ENCODE measurements around the gene LRRTM3. TPM values are rescaled to one million over a fixed set of nuclear protein-coding genes. Genes with fewer than 3 reads are reported as not detected.

Gene LRRTM3
- total RNA-seq, 3 donors from 2014 or later: not detected

DNA sequence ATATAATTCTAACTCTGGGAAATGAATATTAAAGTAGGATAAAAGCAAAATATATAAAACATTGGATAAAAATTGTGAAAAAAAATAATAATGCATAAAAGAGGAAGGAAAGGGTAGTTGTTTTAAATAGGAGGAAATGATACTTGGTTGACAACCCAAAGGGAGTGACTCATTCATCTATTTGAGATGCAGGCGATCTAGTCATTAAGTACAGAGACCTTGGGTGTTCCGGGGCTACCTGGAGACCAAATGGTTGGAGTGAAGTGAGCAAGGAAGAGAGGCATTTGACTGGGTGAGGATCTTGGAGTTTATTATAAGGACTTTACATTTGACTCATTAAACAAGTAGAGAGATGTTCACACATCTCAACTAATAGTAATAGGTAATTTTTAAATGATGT, 111.0 kb downstream of the LRRTM3 start:
- Histone ChIP-seq H3K4me3 (no peak overlapping the region), H3K4me1 (no peaks in the 10 kb centered on the region), H3K36me3 (no peaks in the 10 kb centered on the region), H3K9me3 (no peaks in the 10 kb centered on the region), H3K27ac (no peak overlapping the region), H3K27me3 (no peaks in the 10 kb centered on the region)
- TF ChIP-seq POLR2A (IDR thresholded peaks at IDR 0.05): no peak
- no peak for TF ChIP-seq POLR2AphosphoS5 (IDR thresholded peaks at IDR 0.05)
- TF ChIP-seq, protein P1, sequence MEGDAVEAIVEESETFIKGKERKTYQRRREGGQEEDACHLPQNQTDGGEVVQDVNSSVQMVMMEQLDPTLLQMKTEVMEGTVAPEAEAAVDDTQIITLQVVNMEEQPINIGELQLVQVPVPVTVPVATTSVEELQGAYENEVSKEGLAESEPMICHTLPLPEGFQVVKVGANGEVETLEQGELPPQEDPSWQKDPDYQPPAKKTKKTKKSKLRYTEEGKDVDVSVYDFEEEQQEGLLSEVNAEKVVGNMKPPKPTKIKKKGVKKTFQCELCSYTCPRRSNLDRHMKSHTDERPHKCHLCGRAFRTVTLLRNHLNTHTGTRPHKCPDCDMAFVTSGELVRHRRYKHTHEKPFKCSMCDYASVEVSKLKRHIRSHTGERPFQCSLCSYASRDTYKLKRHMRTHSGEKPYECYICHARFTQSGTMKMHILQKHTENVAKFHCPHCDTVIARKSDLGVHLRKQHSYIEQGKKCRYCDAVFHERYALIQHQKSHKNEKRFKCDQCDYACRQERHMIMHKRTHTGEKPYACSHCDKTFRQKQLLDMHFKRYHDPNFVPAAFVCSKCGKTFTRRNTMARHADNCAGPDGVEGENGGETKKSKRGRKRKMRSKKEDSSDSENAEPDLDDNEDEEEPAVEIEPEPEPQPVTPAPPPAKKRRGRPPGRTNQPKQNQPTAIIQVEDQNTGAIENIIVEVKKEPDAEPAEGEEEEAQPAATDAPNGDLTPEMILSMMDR (IDR thresholded peaks at IDR 0.05): no peak
- intact Hi-C loops (cut with DNase I; ENCODE audit: low total_unique reads): no loop called here
- no peak for DNase-seq (ENCODE audit: low spot score in 2 of 2)

DNA sequence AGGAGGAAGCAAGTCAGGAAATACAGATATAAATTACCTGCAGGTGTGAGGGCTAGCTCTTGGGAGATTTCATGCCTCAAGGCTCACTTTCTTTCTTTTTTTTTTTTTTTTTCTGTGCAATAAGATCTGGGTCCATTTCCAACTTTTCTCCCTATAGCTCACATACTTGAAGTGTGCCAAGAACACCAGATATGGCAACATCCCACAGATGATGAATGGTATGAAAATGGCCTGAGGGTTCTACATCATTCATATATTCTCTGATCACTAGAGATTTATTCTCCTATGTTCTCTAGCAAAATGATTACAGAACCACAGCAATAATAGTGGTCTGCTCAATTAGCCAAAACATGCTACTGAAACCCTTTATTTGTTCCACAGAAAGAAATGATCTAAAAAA, 117.2 kb downstream of the LRRTM3 start:
- Histone ChIP-seq H3K36me3 (no peaks in the 10 kb centered on the region), H3K4me3 (no peak overlapping the region), H3K9me3 (no peaks in the 10 kb centered on the region), H3K27ac (no peak overlapping the region), H3K4me1 (no peaks in the 10 kb centered on the region), H3K27me3 (no peaks in the 10 kb centered on the region)
- DNase-seq (ENCODE audit: low spot score in 2 of 2): no peak
- TF ChIP-seq POLR2A (IDR thresholded peaks at IDR 0.05) (no peak), POLR2AphosphoS5 (IDR thresholded peaks at IDR 0.05) (no peak)
- TF ChIP-seq, protein P1 (IDR thresholded peaks at IDR 0.05): no peak
- intact Hi-C loops (cut with DNase I; ENCODE audit: low total_unique reads): no loop called here

DNA sequence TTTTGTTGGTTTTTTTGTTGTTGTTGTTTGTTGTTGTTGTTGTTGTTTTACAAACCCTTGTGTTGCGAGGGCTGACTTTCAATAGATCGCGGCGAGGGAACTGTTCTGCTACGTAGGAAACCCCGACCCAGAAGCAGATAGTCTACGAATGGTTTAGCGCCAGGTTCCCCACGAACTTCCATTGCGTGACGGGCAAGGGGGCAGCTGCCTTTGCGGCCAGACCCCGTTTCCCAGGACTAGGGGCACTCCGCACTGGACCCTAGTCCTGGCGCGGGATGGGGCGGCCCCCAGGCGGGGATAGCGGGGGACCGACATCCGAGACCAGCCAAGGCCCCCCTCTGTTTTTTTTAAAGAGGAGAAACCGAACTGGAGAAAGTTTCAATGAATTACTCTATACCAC, 119.6 kb downstream of the LRRTM3 start:
- Histone ChIP-seq H3K4me3 (no peak overlapping the region), H3K36me3 (no peaks in the 10 kb centered on the region), H3K27me3 (no peaks in the 10 kb centered on the region), H3K9me3 (no peaks in the 10 kb centered on the region), H3K27ac (no peak overlapping the region), H3K4me1 (no peaks in the 10 kb centered on the region)
- no peak for DNase-seq (ENCODE audit: low spot score in 2 of 2)
- intact Hi-C loops (cut with DNase I; ENCODE audit: low total_unique reads): no loop called here
- TF ChIP-seq, protein P1 (IDR thresholded peaks at IDR 0.05): no peak
- TF ChIP-seq POLR2AphosphoS5 (IDR thresholded peaks at IDR 0.05) (no peak), POLR2A (IDR thresholded peaks at IDR 0.05) (no peak)

DNA sequence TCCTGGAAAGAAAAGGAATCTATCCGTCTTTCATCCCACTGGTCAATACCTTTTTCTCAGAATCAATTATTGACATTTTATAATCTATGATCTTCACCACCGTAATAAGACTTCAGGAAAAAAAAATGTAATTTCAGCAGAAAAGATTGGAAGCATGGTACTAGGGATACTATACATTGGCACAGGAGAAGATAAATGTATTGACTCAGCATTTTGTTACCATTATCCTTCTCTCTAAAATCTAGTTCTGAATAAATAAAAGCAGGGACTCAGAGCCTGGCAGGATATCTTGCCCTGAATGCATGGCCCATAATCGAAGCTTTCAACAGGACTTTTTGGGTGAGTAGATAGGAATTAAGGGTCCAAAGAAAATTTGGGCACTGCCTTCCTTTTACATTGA, 120.7 kb downstream of the LRRTM3 start:
- H3K36me3 ChIP-seq: no peaks in the 10 kb centered on the region
- DNase-seq (ENCODE audit: low spot score in 2 of 2): no peak

DNA sequence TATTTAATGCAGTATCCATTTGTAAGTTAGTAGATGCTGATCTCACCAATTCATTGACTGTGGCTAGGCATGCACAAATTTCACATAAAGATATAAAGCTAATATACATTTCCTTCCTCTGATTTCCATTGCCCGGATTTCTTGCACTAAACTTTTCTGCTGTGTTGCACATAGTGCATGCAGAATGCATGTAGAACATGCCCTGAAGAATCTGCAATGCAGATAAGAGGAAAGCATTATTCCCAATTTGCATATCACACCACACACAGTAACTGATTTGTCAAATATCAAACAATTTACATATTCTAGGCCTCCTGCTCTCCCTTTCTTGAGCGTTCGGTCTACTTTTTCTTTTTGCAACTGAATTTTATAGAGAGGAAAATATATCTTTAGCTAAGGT, 124.2 kb downstream of the LRRTM3 start:
- no peaks in the 10 kb centered on the region for H3K9me3 ChIP-seq
- no peak for DNase-seq (ENCODE audit: low spot score in 2 of 2)
- intact Hi-C loops (cut with DNase I; ENCODE audit: low total_unique reads): no loop called here
- H3K27me3 ChIP-seq: no peaks in the 10 kb centered on the region
- H3K27ac ChIP-seq: no peak overlapping the region
- no peak overlapping the region for H3K4me3 ChIP-seq
- H3K4me1 ChIP-seq: no peaks in the 10 kb centered on the region
- H3K36me3 ChIP-seq: no peaks in the 10 kb centered on the region
- TF ChIP-seq POLR2A (IDR thresholded peaks at IDR 0.05) (no peak), POLR2AphosphoS5 (IDR thresholded peaks at IDR 0.05) (no peak)
- TF ChIP-seq, protein P1 (IDR thresholded peaks at IDR 0.05): no peak

More for the DNA sequence above, 120.7 kb downstream of the LRRTM3 start:
- no peak for TF ChIP-seq POLR2A (IDR thresholded peaks at IDR 0.05)
- TF ChIP-seq, protein P1 (IDR thresholded peaks at IDR 0.05): no peak
- TF ChIP-seq POLR2AphosphoS5 (IDR thresholded peaks at IDR 0.05): no peak
- intact Hi-C loops (cut with DNase I; ENCODE audit: low total_unique reads): no loop called here
- no peaks in the 10 kb centered on the region for H3K9me3 ChIP-seq
- no peak overlapping the region for H3K4me3 ChIP-seq
- H3K4me1 ChIP-seq: no peaks in the 10 kb centered on the region
- H3K27me3 ChIP-seq: no peaks in the 10 kb centered on the region
- H3K27ac ChIP-seq: no peak overlapping the region
